ENCODE measurements around the gene MID1. TPM values are rescaled to one million over a fixed set of nuclear protein-coding genes. Genes with fewer than 3 reads are reported as not detected.
"Not testable (repeated sequence)": the region's sequence is repeated elsewhere in the genome, so short reads cannot be mapped to it uniquely, and the experiment has no call there.

MID1 gene
- total RNA-seq, 1 donor from 2014 or later = 11.4 TPM

DNA sequence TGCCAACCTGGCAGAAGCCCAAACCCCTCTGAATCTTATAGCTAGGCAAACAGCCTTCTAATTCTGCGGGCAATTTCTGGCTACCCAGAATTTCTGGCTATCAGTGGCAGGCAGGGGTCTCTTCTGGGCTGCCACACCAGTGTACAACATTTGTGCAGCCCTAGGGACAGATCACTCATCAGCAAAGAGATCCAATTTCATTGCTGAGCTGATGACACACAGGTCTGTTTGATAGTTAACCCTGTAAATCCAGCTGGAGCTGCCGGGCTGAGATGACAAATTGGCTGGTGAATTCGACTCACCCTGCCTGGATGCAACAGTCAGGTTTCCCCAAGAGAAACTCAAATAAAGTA, 2.4 kb downstream of the MID1 start:
- no peak for DNase-seq (ENCODE audit: low read depth, low spot score)

DNA sequence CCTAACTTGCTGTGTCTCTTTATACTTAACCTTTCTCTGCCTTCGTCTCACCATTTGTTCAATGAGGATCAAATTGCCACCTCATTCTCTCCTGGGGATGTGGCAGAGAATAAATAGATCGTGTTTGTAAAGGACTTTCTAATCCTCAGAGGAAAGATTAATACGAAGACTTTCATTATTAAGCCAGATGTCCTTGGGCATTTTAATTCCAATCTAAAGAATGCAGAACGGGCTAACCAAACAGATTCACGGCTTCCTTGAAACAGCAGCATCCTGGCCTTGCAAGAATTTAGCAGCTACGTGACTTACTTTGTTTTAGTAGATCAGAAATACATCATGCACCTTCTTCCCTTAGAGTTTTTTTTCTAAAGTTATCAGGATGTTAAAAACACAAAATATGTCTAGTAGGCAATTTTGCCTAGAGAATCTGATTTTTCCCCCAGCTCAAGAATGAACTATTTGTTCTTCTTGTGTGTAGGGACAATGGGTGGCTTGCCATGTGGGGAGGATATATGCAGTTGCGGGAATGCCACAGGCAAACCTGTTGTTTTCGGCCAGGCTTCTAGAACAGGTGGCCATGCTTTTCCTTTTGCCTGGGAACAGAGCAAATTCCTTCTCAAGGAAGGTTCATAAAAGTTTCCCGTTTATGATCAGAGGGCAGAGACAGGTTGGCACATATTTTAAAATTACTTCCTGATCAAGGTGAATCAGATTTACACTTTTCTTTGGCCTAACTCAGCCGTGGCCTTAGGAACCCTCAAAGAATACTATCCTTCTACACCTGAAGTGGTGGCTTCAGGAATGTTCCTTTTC, 3.0 kb downstream of the MID1 start:
- no peak for DNase-seq (ENCODE audit: low read depth, low spot score)

DNA sequence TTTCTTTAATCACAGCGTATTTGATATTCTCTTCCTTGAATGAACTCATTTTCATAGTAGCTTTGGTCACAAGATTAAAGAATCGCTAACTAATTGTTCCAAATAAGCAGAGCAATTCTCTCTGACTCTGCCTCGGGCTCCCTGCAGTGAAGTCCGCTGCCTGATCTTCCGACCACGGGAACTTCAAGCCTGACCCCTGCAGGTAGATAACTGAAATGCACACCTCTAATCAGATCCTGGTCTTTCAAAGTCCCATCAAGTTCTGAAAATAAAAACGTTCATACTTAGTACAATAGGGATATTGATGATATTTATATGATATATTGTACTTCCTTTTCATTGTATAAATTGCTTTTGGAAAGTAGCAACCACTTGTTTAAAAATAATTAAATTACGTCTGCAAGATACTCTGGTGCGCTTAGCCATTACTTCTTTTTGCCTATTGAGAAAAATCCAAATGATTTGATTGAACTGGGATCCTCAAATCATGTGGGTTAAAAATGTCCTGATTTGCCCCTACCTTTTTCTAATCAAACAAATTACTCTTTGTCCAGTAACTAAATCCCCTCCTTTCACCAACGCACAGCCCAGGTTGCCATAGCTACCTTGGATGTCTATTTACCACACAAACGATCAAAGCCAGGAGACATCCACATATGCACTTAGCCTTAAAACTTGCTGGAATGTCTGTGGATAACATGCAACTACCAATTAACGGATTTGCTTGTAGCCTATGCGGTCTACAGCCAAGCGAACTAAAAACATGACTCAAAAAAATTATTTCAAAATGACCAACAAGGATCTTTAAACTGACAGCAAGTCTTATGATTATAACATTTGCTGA, 4.2 kb downstream of the MID1 start:
- no peak for DNase-seq (ENCODE audit: low read depth, low spot score)

DNA sequence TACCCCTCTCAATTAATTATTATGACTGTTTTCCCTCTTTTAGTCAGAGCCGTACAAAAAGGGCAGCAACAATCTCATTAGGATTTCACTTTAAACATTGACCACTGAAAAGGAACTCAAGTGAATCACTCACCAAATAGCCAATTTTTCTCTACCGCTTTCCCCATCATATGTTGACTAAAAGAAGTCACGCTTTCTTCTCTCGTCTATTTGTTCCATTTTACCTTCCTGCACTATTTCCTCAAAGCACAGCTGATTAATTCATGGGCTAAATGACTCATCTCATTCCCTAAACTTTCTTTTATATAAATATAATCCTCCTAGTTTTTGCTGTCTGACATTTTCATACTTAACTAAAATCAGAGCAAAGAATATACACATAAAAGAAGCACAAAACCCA, 8.2 kb downstream of the MID1 start:
- no peak for DNase-seq (ENCODE audit: low read depth, low spot score)

DNA sequence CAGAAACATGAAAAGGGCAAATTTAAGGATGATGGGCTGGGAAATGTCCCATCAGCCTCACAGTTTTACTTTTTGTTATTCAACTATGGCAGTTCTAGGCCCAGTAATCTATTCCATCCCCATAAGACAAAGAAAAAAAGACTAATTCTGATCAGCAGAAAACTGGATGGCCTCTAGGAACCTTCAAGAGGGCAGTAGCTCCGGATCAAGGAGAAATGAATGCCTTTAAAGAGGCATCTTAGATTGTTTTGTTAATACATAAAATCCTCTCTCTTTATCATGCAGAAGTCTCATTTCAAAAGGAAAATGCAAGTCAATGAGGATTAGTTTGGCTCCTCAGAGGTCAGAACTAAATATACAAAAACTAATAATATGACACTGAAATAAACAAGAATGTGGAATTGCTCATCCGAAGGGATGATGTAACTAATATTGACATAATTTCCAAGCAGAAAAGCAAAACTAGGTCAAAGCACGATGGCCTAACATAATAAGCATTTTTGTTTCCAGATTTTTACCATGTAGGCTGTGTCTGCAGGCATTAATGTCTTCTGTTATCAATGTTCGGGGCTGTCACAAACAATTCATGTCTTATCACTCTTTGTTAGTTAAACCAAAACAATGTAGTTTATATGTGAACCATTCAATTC, 8.8 kb downstream of the MID1 start:
- no peak for DNase-seq (ENCODE audit: low read depth, low spot score)

DNA sequence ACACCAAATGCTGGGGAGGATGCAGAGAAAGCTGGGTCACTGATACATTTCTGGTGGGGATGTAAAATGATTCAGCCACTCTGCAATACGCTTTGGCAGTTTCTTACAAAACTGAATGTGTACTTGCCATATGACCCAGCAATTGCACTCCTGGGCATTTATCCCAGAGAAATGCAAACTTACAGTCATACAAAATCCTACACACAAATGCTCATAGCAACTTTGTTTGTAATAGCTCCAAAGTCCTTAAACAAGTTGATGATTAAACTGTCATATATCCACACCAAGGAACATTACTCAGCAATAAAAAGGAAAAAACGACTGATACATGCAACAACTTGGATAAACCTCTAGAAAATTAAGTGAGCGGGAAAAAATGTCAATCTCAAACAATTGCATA, 12.3 kb downstream of the MID1 start:
- DNase-seq (ENCODE audit: low read depth, low spot score) = no peak

DNA sequence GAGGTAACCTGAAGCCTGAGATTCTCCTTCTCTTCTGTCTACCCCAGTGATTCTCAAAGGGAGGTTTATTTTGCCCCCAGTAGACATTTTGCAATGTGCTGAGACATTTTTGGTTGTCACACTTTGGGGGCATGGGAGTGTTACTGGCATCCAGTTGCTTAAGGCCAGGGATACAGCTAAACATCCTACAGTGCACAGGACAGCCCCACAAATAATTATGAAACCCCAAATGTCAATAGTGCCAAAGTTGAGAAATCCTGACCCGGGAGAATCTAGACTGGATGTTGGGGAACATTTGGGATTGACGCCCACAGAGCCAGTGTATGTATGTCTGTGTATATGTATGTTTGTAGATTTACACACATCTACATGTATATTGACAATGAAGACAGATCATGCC, 13.2 kb downstream of the MID1 start:
- no peak for DNase-seq (ENCODE audit: low read depth, low spot score)

DNA sequence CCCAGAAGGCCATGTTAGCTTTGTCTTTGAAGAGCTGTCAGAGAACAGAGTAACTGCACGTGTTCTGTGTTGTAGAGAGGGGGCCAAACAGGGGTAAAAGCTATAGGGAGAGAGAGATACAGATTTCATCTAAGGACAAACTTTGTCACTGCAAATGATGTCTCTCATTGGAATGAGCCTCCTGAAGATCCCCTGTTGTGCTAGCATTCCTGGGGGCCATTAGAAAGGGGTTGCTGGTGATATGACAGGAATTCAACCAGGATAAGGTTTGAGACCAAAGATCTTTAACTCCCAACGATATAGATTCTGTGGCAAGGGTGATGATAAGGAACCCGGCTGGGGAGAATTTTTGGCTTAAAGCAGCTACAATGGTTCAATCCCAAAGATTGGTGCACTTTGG, 16.8 kb downstream of the MID1 start:
- no peak for DNase-seq (ENCODE audit: low read depth, low spot score)

DNA sequence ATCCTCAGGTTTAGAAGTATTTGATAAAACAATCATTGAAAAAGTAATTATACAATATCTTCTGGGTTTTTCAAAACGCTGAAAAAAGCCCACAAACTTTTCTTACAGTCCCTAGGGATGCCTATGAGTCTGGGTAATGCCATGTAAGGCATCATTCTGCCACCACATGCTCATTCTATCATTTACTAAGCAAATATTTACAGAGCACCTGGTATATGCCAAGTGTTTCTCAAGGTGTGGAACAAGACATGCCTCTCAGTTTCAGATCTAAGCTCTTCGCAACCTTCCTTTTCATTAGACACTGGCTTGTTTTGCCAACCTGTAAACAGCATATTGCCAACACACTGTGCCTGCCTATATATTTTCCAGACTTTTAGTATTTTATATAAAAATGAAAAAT, 17.7 kb downstream of the MID1 start:
- DNase-seq (ENCODE audit: low read depth, low spot score) = no peak

DNA sequence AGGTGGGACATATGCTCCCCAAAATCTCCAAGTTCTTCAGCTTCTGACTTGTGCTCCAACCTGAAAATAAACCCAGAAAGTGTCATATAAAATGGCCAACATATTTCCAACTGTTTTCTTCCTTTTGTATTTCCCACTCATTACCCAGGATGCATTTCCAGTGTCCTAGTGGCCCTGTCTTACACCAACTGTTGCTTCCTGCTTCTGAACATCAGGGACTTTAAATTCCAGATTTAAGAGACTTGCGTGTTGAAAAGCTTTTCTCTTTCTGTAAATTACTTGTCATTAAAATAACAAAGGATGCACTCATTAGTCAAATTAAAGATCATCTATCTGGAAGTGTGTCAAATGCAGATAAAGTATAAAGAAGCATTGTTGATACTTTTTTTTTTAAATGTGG, 19.9 kb downstream of the MID1 start:
- no peak for DNase-seq (ENCODE audit: low read depth, low spot score)

DNA sequence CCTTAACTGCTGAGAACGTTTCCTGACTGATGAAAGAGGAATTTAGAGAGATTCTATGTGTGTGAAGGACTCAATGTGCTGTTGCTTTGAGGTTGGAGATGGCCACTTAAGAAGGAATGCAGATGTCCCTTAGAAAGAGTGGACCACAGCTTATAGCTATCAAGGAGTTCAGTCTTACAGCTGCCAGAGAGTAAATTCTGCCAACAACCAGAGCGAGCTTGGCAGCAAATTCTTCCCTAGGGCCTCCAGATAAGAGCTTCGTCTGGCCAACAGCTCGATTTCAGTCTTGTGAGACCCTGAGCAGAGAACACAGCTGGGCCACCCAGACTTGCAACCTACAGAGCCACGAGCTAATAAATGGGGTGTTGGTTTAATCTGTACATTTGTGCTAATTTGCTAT, 21.8 kb downstream of the MID1 start:
- DNase-seq (ENCODE audit: low read depth, low spot score) = no peak

DNA sequence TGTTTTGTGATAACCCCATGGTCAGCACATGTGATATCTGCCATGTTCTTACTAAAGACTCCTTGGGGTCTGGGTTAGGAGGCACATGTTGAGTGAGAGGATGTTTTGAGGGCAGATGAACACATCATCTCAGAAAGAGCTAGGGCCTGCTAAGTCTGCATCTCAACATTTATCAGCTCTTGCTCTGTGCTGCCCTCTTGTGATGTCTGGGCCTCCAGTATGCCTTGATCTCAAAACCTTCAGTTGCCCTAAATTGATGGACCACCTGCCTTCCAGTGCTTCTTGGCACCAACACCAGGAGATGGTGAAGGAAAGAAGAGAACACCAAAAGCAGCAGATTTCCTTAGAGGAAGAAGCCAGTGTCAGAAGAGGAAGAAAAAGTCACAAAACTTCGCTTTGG, 22.5 kb downstream of the MID1 start:
- no peak for DNase-seq (ENCODE audit: low read depth, low spot score)

DNA sequence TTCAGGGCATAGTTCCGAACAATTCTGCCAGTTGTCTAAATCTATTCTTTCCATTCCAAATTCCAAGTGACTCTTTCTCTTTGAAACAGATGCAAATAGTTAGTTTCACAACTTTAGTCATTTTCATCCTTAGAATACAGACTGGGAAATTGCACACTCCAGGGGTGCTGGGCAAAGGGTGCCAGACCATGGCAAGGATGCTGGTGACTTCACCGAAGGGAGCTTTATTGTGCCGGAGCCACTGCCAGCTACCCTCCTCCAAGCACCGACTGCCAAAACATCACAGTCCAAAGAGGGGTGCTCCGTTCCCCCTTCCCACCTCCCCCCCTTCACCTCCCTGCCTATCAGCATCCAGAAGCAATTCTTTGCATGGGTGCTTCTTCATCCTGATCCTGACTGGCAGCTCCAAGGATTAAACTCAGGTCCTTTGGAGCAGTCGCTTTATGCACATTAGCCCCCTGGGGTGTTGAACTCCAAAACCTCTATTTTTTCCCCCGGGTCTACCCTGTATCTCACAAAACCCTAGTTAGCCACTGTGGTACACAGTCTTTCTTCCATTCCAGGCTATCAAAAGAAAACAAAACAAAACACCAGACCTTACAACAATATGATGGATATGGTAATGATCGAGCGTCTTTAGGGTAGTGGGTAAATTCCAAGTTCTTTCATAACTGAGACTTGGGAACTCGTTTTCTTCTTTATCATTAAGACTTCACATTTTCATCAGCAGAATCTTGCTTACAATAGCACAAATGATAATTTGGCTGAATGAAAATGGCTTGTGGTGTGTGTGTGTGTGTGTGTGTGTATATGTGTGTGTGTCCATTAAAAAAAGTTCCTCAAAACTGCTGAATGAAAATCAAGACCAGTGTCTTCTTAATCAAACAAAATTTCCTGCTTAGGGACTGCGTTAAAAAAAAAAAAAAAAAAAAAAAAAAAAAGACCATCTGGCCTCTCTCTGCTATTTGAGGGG, 28.7 kb downstream of the MID1 start:
- no peak for DNase-seq (ENCODE audit: low read depth, low spot score)

DNA sequence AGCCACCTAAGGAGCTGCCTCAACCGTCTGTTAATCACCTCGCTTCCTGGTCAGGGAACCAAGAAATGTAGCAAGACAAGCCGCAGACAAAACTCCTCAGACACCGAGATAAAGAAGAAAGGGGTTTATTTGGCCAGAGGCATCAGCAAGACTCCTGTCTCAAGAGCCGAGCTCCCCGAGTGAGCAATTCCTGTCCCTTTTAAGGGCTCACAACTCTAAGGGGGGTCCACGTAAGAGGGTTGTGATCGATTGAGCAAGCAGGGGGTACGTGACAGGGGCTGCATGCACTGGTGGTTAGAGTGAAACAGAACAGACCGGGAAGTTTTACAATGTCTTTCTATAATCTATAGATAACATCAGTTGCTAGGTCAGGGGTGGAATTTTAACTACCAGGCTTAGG, 30.6 kb downstream of the MID1 start:
- DNase-seq (ENCODE audit: low read depth, low spot score) = not testable (repeated sequence)

DNA sequence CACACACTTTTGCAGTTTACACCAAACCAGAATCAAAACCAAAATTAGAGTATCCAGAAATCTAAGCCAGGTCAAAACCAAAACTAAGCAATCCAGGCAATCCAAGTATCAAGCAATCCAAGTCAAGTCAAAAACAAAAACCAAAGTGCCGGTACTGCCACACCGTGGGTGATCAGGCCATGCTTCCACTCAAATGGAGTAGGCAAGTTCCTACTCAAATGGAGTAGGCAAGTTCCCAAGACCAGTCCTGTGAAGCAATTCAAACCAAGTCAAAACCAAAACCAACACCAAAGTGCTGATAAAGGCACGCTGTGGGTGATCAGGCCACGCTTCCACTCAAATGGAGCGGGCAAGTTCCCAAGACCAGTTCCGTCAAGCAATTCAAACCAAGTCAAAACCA, 31.3 kb downstream of the MID1 start:
- no peak for DNase-seq (ENCODE audit: low read depth, low spot score)

DNA sequence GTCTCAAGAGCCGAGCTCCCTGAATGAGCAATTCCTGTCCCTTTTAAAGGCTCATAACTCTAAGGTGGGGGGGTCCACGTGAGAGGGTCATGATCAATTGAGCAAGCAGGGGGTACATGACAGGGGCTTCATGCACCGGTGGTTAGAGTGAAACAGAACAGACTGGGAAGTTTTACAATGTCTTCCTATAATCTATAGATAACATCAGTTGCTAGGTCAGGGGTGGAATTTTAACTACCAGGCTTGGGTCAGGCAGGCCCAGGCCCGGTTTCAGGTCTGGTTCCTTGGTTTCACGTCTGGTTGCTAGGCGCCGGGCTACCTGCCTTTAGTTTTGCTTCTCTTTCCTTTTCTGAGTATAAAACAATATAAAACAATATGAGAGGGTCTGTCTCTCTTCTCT, 35.5 kb downstream of the MID1 start:
- not testable (repeated sequence) for DNase-seq (ENCODE audit: low read depth, low spot score)

DNA sequence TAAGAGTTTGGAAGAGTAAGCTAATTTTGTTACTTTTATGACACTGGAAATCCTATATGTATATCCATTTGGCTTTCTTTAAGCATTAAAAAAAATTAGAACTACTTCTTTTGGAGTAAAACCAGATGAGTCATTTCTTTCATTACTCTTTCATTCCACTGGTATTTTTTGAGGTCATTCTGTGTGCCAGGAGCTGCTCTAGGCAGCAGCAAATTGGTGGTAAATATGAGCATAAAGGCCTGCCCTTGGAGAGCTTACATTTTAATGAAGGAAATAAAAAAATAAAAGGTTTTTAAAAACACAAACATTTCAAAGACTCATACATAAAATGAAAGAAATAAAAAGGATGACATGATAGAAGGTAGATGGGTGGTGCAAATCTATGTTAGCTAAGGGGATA, 37.4 kb downstream of the MID1 start:
- peak; percentile 8 for DNase-seq (ENCODE audit: low read depth, low spot score)

DNA sequence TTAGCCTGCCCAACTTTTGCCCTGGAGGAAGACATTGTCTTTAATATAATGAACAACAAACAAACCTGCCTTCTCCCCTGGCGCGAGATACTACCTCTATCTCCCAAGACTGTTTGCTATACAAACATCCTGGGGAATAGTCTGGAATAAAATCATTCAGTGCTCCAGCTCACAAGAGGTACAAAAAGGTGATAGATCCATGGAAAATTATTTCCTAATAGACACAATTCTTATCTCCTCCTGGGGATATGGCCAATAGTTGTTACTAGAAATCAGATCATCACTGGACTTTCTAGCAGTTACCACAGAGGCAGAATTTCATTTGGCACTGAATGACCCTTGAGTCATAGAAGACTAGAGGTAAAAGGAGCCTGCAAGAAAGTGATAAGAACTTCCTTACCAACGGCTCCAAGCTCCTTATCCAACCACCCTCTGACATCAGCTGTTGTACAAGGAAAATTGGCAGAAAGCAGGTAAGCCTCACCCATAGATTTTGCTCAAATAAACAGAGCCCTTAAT, 38.1 kb downstream of the MID1 start:
- DNase-seq (ENCODE audit: low read depth, low spot score) = peak; percentile 27

DNA sequence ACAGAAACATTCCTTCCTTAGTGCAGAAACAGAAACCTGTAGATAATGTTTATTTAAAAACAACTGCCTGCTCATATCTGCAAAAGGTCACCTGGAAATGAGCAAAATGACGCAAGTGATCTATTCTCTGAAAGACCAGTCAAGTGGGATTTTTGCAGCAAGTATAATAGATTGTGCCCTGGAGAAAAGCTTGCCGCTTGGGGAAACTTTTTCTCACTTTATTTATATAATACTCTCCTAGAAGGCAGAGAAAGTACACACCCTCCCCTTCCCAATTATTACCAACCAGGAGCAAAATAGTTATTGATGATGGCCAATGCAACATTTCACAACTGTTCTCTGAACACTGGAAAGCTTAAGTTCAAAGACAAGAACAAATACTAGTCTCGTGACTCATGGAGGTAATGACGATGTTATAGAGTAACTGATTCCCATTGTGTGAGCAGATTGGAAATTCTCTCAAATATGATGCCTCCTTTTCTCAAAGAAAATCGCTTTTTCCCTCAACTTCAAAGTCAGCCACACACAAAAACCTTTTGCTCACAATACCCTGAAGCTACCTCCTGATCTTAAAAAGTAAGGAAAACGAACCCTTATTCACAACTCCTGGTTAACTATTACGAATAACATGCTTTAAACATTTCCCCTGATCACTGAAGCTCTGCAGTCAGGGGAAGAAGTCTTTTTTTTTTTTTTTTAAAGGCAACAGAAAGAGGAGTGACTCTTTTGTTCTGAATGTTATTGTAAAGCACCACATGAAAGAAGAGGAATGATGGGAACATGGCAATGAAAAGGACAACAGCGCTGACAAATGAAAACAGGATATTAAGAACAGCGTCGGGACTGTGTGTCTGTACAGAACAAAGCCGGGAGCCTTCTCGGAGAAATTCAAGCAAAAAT, 41.0 kb downstream of the MID1 start:
- DNase-seq (ENCODE audit: low read depth, low spot score) = no peak

DNA sequence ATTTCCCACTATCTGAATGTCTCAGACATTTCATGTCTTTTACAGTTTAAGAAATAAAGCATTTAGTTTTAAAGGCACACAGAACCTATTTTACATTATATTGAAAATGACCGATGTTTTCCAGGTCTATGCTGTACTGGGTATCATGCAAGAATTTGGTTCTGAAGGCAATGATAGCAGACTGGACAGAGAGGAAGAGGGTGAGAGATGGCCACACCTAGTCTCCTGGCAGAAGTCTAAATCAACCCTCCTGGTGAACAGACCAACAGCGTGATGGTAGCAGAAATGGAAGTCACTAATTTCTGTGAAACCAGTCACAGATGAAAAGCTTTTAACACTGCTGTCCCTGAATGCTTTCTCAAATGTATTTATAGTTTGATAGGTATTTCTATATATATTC, 41.9 kb downstream of the MID1 start:
- no peak for DNase-seq (ENCODE audit: low read depth, low spot score)
